GM19238 (cell line): ENCODE measurements around the gene LRRC4.

ENCODE experiments used
- DNase-seq: peaks from one replicate; pipeline ENCODE4 v3.0.0; 2011; ENCODE audit warnings: low spot score; ENCODE audit not compliant: insufficient read length

Gene LRRC4

DNA sequence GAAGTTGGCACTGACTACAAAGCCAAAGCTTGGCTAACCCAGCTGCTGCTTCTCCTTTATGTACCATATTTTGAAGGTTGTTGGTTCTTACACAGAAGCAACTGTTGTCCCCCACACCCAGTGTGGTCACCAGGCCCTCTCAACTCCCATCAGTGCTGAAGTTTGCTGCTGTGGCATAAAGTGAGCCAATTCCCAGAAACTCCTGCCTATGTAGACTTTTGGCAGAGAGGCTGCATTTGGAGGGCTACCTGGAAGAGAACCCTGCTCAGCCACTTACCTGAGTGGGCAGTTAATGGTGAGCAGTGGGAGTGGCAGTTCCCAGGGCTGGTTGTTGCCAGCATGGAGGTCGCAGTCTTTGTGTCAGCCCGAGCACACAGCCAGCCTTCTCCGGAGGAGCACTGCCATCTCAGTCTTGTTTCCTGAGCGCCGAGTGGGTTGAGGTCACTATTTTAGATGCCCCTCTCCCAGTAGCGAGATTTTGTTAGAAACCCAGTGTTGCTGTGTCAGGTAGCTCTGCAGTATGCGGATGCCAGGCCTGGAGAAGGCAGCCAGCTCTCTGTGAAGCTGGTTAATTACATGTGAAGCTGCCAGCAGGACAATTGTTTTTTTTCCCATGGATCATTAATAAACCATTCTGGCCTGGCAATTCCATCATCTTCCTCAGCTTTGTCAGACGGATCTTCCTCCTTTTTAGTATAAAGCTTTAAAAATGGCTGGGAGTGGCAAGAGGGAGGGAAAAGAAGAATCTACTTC is 24.5 kb downstream of the LRRC4 start:
- no peak for DNase-seq

DNA sequence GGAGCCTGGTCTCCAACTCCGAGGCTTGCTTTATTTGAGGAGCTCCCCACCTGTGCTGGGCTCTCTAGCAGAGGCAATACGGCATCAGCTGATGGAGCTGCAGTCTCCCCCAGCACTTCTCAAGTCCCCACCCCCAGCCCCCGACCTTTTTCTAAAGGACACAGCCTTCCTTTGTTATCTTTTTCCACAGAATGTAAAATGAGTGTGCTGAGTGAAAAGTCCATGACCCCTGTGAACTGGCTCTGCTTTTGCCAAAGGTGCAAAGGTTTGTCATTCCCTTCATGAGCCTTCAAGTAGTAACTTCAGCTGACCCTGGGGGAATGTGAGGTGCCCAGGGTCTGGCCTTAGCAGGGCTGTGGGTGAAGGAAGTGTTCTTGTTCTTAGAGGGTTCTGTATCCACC is 25.5 kb downstream of the LRRC4 start:
- DNase-seq, result no peak

GRCh38 chr7:128005117-128005516 is 26.1 kb downstream of the LRRC4 start:
- DNase-seq, result no peak

GRCh38 chr7:128004623-128005022 is 26.6 kb downstream of the LRRC4 start:
- DNase-seq, result no peak

- DNase-seq, result no peak
Measured at GRCh38 chr7:128003787-128004186, 27.4 kb downstream of the LRRC4 start.

GRCh38 chr7:128003167-128003566 is 28.1 kb downstream of the LRRC4 start:
- no peak for DNase-seq

DNA sequence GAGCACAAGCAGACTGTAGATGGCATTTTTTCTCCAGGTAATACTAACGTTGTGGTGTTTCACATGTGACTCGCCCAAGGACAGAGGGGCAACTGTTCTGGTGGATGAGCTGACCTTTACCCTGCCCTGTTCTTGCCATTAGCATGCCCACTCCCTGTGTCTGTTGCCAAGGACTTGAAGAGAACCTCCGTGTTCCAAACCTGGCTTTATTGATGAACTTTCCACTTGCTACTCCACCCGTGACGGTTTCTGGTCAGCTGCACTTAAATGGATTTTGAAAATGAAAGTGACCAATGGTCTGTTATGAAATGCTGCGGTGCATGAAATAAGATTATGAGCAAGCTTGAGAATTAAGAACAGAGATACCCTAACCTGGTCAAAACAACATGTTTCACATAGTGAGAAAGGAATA is 30.4 kb downstream of the LRRC4 start:
- DNase-seq, result no peak

- no peak for DNase-seq
Measured at GRCh38 chr7:128000048-128000447, 31.2 kb downstream of the LRRC4 start.

- DNase-seq, result no peak
Measured at GRCh38 chr7:127998671-127999070, 32.6 kb downstream of the LRRC4 start.

DNA sequence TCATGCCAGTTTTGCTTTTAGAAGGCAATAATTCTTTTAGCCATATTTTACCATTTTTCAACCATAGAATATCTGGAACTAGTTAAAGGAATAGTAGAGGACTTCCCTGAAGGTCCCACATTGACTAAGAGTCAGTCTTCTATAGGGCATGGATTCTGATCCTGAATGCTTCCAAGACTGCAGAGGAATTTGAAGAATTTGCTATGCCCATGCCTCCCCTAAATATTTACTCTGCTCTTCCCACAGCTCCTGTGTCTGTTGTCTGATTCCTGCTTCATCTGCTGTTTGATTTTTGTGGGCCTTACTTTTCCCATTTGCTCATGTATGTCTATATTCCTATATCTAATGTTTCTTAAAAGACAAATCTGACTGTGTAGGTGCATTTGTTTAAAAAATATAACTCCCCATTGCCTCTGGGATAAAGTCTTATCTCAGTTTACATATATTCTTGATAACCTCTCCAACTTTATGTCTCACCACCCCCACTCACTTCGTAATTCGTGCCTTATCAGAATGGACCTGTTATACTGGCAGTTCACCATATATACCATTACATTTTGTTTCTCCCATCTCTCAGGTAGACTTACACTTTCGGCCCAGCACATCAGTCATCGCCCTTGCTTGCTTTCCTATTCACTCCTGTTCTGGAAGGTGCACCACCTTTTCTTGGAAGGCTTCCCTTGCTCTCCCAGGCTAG is 33.9 kb downstream of the LRRC4 start:
- DNase-seq, result no peak

- no peak for DNase-seq
Measured at GRCh38 chr7:127996253-127997071, 34.8 kb downstream of the LRRC4 start.

- no peak for DNase-seq
Measured at GRCh38 chr7:127995881-127996215, 35.4 kb downstream of the LRRC4 start.

- DNase-seq, result no peak
Measured at GRCh38 chr7:127995156-127995880, 35.9 kb downstream of the LRRC4 start.

DNA sequence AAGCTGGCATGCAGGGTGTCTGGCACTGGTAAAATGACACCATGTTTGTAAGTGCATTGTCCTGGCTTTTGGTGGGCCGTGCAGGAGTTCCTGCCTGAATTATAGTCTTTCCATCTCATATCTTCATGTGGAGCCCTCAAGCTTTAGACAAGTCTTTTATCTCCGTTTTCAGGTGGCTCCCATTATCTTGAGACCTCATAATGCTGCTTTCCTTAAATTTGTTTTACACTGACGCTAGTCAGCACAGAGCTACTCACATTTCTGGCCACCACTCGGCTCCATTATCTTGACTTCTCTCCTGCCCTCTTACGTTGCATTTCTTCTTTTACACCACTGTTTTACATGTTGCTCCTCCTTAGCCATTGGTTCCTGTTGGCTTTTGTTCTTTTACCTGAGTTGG is 37.2 kb downstream of the LRRC4 start:
- DNase-seq, result no peak

- DNase-seq, result no peak
Measured at GRCh38 chr7:127993317-127993716, 37.9 kb downstream of the LRRC4 start.

GRCh38 chr7:127988751-127989150 is 42.5 kb downstream of the LRRC4 start:
- DNase-seq, result no peak

DNA sequence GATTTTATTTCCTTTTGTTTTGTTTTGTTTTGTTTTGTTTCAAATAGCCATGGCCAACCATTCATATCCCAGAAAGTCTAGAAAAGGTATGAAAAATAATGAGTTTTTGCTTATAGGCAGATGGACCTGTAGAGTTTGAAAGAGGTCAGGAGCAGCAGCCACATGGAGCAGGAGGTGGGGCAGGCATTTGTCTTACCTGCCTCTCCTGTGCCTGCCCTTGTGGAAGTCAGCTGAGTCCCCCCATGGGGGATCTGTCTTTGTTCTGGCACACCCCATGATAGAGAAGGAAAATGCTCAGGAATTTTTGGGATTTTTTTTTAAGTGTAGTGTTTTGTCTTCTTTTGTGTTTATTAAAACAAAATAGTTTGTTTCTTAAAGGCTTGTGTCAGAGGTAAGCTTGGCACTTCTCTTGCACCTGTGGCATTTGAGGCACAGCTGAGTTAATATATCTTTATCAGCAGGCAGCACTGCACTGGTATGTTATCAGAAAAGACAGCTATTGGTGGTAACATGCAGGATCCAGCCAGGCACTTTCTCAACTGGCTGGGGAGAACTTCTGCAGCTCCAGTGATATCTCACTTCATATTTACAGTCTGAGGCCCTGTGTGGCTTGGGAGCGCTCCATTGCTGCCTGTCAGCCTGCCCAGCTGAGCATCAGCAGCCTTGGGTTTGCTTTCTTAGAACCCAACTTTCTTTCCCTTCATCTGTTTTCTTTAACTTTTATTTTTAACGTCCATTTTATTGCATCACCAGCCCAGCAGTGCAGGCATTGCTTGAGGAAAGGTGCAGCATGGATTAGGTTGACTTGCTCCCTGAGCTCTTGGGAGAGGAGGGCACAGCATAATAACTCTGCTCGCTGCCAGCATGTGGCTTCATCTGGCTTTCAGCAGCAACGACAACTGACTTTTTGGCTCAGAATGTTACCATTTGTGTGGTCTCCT is 44.4 kb downstream of the LRRC4 start:
- no peak for DNase-seq

- no peak for DNase-seq
Measured at GRCh38 chr7:127983804-127984332, 47.4 kb downstream of the LRRC4 start.

DNA sequence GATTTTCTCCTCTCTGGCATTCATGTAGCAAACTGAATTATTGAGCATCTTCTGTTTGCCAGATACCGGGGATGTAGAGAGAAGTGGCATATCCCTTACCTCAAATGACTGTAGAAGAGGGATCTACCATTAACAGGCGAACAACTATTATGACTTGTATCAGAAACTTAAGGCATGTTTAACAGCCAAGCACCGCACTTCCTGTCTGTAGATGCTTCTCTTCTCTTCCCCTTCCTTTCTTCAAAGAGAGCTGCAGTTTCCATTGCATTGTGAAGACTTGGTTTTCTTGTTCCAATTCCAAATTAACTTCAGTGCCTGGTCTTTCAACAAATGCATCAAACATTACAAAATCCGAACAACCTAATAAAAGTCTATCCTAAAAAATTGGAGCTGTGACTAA is 49.3 kb downstream of the LRRC4 start:
- no peak for DNase-seq

DNA sequence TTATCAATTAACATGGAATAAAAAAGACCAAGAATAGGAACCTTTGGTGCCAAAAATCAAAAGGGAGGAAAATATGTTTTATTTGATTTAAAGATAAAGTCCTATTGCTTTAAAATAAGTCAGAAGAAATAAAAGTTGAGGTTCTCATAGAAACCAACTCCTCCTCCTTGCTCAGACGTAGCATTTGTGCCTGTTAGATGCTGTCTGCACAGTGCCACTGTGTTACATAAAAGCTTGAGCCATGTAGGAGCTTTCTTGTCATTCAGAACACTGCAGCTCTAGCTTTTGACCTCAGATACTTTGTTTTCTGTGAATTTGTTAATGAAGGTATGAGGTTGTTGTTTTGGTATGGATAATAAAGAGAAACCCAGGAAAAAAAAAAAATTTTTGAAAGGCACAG is 50.3 kb downstream of the LRRC4 start:
- DNase-seq, result no peak
